Right forelimb (tissue), 1 donor: Measurements from ENCODE around the gene LMNA.
"Not testable (repeated sequence)": the region's sequence is repeated elsewhere in the genome, so short reads cannot be mapped to it uniquely, and the experiment has no call there.

Source experiments
- DNase-seq: peaks from one replicate; pipeline ENCODE4 v3.0.0-alpha.2; 2018

Gene LMNA

DNA sequence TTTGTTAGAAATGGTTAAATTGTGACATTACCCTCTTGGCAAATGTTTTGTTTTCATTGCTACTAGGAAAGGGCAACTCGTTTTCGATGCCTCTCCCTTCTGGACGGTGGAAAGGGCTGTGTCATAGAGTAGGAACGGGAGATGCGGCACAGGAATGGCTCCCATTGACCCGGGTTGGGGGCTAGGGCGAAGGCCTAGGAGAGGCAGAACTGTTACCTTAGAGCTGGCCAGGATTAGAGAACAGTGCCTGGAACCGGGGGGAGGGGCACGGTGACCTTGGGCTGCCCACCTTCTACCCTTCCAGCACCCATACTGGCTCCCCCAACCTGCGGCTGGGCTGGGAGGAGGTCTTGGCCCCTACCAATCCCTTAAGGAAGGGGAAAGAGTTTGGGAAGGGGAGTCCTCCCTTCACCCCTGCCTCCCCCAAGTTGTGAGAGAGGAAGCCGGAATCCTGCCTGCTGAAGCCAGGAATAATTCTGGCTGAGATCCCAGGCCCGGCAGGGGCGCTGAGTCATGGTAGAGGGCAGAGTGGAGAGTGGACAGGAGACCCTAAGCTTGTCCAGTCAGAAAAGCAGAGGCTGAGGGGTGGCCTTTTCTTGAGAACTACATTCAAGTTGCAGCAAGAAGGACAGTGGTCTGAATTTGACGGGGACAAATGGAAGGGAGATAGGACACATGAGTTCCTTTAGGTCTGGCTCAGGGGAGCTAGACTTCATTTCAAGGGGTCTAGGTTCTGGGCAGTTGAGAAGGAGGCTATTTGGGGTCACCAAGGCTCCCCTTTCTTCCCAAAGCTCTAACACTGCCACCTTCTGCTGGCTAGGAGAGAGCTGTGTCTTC, 8.2 kb downstream of the LMNA start:
- peak; percentile 85 for DNase-seq

DNA sequence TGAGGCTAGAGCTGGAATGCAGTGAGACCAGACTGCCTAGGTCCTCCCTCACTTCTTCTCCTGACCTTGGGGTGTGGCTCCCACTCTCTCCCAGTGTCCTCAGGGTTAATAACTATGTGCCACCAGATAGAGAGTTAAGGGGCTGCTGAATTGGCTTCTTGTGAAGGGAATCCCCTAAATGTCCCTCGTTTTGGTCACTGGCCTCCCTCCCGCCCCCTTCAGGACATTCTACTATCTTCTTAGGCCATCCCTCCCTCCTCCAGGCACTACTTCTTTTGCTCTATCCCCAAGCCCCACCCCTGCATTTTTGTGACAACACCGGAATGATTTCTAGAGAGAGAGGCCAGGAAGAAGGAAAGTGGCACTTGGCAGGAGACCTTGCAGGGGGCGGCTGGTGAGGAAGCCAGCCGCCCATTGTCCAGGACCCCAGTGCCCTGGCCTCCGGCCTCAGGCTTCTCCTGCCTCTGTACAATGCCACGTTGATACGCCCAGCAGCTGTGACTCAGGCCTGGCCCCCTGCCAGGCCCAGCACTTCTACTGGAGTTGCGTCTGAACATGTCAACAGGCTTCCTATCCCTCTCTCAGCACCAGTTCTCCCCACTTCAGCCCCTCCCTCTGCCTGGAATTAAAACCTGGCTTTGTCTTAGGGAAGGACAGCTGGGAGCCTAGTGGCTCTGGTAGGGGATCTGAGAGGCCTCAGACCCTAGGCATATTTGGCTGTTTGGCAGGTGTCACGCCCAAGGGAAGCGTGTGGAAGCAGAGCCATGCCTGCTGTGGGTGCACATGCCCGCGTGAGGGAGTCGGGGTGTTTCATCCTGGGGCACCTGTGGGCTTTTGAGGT, 9.1 kb downstream of the LMNA start:
- peak; percentile 95 for DNase-seq

DNA sequence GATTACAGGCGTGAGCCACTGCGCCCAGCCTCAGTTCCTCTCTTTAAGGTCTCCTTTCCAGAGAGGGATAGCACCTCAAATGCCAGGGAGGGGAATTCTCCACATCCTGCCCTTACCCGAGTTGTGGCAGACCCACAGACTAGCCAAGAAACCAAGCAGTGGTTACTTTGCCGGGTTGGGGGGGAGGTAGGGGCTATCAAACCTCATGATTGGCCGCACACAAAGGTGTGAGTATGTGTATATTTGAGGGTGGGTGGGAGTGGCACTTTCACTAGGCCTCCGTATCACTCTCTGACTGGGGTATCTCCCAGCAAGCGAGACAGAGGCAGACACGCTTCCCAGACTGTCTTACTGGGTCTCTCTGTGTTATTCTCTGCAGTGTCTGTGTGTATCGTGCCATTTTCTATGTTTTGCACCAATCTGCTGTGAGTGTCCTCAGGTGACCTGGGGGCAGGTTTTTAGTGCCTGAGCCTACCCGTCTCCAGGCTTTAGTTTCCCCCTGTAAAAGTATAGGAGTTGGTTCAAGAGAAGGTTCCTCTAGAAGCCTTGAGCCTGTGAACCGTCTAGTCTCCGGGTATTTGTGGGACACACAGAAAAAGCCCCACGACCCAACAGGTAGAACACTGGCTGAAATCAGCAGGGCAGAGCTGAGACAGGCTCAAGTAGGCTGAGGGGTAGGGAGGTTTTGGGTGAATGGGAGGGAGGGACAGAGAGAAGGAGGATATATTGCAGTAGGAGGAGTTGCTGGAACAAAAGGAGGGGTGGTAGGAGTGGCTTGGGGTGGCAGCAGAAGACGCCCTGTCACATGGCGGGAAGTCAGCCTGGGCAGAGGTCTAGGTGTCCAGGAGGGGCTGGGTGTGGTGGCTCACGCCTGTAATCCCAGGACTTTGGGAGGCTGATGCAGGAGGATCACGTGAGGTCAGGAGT, 10.3 kb downstream of the LMNA start:
- DNase-seq: no peak

- DNase-seq: not testable (repeated sequence)
Measured at GRCh38 chr1:156125544-156125943, 11.0 kb downstream of the LMNA start.

GRCh38 chr1:156126043-156126629, 11.6 kb downstream of the LMNA start:
- DNase-seq: peak; percentile 90

GRCh38 chr1:156126630-156127534, 12.4 kb downstream of the LMNA start:
- peak; percentile 71 for DNase-seq

DNA sequence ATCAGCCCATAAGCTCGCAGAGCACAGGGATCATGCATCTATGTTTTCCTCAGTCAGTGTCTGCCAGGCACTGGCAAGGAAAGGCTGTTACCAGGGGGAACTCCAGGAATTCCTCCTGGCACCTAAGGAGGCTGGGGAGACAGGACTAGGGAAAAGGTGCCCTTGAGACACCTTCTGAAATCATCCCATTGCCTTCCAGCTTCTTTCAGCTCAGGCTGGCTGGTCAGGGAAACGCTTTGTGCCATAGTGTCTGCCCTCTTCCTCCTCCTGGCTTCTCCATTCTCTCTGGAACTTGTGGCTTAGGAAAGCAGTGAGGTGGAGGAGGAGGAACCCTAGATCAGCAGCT, 13.8 kb downstream of the LMNA start:
- no peak for DNase-seq

DNA sequence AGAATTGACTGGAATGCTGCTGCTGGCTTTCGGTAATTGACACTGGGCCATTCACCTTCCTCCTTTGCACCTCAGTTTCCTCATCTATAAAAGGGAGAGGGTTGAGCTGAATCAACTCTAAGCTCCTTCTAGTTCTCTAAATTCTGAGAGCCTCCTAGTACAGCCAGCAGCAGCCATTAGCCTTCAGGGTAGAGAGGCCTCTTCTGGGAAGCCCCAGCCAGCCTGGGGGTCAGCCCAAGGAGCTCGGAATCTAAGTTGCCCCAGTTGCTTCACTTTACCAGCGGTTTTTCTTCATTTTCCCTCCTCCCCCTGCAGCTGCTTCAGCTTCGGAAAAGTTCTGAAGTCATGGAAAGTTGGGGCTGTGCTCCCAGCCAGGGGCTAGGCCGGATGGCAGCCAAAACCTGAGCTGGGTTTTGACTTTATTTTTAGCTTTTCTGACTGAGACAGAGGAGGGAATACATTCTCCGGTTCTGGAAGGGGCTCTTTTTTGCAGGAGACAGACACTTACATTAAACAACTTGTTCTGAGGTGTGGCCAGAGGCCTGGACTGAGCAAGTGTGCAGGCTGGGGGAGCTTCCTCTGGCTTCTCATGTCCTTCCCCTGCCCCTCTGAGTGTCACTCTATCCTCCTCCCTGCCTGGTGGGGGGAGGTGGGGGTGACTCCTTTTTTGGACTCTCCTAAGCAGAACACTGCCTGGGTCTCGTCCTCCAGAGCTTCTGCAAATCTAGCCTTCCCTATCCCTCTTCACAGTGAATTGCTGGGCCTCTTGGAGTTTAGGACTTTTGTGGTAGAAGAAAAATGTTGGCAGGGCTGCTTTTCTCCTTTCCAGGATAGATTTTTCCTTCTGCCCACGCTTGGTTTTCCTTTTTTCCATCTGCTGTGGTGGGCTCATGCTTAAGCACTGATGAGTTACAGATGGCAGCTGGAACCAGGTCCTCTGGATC, 14.4 kb downstream of the LMNA start:
- DNase-seq: peak; percentile 92

DNA sequence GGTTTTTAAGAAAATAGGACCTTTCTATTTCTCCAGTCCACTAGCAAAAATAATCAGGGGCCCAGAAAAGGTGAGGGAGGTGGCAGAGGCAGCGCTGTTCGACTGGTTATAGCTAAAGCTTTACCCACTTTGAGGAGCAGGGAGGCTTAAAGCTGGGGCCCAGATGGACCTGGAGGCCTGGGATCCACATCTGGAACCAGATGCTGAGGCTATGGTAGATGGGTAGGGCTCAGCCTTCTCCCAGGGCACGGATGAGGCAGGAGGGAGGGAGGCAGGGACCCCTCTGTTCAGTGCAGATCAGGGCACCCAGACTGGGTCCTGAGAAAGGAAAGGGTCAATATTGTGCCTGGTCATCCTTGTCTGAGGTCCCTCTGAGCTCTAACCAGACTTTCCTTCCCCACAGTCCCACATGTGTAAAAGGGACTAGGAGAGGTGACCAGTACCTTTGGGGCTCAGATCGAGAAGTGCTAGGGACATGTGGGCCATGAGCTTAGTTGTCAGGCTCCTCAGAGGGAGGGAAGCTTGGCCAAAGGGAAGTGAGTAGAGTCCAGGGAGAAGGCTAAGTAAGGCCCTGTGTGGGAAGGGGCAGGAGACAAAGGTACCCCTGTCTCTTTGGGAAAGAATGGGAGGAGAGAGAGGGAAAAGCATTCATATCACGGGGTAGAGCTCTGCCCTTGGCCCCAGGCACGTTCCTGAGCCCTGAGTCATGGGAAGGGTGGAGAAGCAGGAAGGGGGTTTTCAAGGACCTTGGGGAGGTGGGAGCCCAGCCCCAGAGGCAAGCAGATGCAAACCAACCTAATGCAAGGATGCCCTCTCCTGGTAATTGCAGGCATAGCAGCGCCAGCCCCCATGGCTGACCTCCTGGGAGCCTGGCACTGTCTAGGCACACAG, 15.4 kb downstream of the LMNA start:
- peak; percentile 89 for DNase-seq

DNA sequence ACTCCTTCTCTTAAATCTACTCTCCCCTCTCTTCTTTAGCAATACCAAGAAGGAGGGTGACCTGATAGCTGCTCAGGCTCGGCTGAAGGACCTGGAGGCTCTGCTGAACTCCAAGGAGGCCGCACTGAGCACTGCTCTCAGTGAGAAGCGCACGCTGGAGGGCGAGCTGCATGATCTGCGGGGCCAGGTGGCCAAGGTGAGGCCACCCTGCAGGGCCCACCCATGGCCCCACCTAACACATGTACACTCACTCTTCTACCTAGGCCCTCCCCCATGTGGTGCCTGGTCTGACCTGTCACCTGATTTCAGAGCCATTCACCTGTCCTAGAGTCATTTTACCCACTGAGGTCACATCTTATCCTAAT, 16.0 kb downstream of the LMNA start:
- no peak for DNase-seq

GRCh38 chr1:156134716-156135435, 20.4 kb downstream of the LMNA start:
- DNase-seq: no peak

DNA sequence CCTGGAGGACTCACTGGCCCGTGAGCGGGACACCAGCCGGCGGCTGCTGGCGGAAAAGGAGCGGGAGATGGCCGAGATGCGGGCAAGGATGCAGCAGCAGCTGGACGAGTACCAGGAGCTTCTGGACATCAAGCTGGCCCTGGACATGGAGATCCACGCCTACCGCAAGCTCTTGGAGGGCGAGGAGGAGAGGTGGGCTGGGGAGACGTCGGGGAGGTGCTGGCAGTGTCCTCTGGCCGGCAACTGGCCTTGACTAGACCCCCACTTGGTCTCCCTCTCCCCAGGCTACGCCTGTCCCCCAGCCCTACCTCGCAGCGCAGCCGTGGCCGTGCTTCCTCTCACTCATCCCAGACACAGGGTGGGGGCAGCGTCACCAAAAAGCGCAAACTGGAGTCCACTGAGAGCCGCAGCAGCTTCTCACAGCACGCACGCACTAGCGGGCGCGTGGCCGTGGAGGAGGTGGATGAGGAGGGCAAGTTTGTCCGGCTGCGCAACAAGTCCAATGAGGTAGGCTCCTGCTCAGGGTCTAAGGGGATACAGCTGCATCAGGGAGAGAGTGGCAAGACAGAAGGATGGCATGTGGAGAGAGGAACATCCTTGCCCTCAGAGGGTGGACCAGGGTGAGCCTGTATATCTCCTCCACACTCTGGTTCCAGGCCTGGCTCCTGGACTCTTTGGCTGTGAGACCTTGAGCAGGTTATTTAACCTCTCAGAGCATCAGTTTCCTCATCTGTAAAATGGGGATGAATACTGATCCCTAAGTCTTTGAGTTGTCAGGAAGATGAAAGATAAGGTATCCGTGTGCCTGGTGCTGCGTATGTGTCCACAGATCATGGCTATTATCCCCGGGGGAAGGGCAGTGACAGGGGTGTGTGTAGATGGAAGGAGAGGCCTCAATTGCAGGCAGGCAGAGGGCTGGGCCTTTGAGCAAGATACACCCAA, 21.7 kb downstream of the LMNA start:
- DNase-seq: no peak

- DNase-seq: no peak
Measured at GRCh38 chr1:156136970-156137483, 22.5 kb downstream of the LMNA start.

GRCh38 chr1:156138458-156138867, 24.0 kb downstream of the LMNA start:
- no peak for DNase-seq

DNA sequence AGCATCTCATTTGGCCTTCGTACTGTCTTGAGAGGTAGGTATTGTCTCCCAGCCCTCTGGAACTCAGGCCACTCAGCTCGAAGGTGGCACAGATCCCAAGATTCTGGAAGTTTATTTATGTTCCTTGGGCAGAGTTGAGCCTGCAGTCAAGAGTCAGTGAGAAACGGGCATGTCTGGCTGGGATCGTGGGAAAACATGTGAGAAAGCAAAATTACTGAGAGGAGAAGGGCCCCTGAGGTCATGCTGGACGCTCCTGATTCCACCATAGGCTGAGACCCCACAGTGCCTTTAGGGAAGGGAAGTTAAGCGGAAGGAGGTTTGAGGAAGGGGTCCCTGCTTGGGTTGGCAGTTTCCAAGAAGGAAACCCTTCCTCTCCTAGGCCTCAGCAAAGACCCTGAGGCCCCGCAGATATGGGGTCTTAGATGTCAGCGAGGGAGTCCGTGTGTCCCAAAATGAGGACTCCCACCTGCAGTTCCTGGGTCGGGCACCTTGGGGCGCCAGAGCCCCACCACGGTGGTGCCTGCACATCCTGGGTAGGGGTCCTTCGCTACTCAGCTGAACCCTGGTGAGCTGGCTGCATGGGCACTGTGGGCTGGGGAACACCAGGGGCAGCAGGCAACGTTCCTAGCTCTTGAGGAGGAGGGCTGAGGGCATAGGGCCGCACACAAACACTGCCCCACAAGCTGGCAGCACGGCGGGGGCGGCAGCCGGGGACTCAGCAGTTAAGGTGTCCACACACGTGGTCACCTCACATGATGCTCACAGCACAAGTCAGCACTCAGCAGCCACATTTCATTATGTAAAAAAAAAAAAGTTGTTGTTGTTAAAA, 26.6 kb downstream of the LMNA start:
- DNase-seq: peak; percentile 71
